HG03439 (cell line): ENCODE results near the gene ABCB8.

Experiments
- ATAC-seq: cut with Tn5 transposase; IDR thresholded peaks from one replicate; pipeline ENCODE4 v1.9.1; 2021; ENCODE audit warnings: mild to moderate bottlenecking, moderate library complexity; ENCODE audit not compliant: unreplicated experiment

The ABCB8 gene

DNA sequence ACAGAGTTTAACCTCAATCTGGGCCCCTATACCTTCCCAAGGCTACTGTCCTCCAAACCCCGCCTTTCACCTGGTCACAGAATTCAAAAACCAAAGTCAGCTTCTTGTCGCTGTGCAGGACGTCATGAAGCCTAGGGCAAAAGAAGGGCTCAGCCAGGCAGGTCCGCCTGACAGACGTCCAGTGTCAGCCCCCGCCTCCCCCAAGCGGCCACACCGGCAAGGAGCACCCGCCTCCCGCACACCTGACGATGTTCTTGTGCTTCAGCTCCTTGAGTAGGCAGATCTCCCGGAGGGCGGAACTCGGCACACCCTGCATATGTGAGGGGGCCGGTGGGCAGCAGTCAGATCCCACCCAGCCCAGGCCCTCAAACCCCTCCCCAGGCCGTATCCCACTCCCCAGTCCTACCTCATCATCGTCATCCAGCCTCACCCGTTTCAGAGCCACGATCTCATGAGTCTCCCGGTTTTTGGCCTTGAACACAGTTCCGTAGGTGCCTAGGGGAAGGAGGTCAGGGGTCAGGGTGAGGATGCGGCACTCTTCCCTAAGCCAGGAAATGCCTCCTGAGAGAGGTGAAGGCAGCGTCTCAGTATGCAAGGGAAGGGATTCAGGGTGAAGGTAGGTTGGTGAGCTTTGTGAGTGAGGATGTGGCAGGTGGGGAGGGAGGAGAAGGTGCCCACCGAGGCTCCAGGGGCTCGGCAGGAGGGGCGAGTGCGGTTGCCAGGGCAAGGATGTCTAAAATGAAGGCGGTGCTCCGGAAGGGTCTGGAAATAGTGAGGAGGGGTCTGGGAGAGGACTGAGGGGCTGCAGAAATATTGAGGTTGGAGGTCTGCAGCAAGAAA is 28.6 kb downstream of the ABCB8 start:
- ATAC-seq: no peak

GRCh38 chr7:151057506-151057988 is 29.3 kb downstream of the ABCB8 start, which contains the start of gene CDK5:
TSS of gene CDK5 (minus strand) at chr7:151057897. CDS start at chr7:151057848, 49 bp downstream.
- peak; percentile 7 for ATAC-seq

- ATAC-seq: peak; percentile 88
Observed at GRCh38 chr7:151057989-151058780, 29.9 kb downstream of the ABCB8 start.

GRCh38 chr7:151058781-151059366 is 30.6 kb downstream of the ABCB8 start:
- no peak for ATAC-seq

- peak; percentile 29 for ATAC-seq
Observed at GRCh38 chr7:151059367-151060112, 31.3 kb downstream of the ABCB8 start, which contains the start of gene SLC4A2. TSS of gene SLC4A2 (plus strand) at chr7:151059589. CDS start at chr7:151061988, 2,399 bp downstream.

GRCh38 chr7:151060113-151060415 is 31.8 kb downstream of the ABCB8 start:
- no peak for ATAC-seq

GRCh38 chr7:151060416-151061212 is 32.4 kb downstream of the ABCB8 start:
- no peak for ATAC-seq

DNA sequence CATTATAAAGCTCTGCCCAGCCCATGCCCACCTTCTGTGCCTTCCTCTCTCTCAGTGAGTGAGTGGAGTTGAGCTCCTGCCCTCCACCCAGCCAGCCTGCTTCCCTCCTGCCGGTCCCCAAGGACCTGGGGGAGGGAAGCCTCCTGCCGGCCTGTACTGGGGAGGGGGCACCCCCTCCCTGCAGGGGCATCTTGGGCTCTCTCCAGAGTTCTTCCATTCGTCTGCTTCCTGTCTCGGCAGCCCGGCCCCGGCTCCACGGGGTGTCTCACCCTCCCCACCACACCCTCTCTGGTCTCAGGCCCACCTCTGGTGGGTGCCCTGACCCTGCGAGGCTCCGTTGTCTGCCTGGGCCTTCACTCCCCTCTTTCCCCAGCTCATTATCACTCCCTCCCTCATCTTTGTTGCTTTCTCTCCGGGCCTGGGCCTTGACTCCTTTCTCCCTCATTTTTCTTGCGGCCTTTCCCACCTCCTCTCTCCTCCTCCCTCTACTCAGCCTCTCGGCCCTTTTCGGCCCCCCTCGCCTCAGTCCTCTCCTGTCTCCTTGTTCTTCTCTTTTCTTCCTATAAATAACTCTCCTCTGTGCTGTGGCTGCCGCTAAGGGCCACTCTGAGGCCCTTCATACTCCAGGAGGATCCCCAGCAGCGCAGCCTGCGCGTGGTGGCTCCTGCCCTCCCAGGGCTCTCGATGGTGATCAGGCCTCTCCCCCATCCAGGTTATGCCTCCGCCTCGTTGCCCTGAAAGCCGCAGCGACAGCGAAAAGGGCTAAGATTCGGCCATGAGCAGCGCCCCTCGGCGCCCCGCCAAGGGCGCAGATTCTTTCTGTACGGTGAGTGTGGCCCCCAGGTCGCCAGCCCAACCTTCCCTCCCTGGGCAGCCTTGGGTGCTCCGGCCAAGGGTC is 33.2 kb downstream of the ABCB8 start:
- no peak for ATAC-seq

GRCh38 chr7:151062111-151062398 is 33.8 kb downstream of the ABCB8 start:
- no peak for ATAC-seq

- no peak for ATAC-seq
Observed at GRCh38 chr7:151062399-151063211, 34.4 kb downstream of the ABCB8 start.

DNA sequence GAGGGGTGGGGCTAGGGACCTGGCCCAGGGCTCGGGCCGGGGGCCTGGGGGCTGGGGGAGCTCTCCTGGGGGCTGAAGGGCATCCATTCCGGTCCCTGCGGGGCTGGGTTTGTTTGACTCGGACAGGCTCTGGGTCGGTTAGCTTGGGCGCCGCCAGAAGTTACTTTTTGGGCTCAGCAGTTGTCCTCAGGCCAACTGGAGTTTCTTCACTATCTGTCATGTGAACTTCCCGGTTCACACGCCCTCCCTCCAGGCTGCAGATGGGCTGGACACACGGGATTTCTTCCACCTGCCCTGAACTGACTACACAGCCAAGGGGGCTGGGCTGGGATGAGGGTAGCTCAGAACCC is 34.9 kb downstream of the ABCB8 start:
- ATAC-seq: no peak

DNA sequence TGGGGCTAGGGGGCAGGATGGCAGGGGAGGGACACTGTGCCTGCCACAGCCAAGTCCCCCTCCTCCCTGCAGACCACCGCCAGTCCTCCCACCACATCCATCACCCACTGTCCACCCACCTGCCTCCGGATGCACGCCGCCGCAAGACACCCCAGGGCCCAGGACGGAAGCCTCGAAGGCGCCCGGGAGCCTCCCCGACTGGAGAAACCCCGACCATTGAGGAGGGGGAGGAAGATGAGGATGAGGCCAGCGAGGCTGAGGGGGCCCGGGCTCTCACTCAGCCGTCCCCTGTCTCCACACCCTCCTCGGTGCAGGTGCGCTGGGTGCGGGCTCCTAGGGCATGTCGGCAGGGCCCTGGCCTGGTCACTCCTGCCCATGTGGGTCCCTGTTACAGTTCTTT is 36.2 kb downstream of the ABCB8 start:
- no peak for ATAC-seq

- ATAC-seq: no peak
Observed at GRCh38 chr7:151064993-151065392, 36.7 kb downstream of the ABCB8 start.

DNA sequence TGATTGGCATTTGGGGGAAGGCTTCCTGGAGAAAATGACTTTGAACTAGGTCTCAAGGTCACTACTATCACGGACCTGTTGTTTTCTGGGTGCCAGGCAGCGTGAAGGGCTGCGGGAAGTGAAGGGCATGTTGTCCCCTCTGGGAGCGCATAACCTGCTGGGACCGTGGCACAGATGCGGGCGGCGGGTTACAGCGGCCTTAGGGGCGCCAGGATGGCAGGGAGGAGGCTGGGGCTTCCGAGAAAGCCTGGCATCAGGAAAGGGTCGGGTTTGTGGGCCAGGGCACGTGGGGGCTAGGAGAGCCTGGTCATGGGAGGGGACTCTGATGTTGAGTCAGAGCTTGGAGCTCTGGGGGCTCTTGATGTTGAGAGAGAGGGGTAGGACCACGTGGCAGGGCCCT is 37.3 kb downstream of the ABCB8 start:
- no peak for ATAC-seq

GRCh38 chr7:151066273-151066974 is 38.2 kb downstream of the ABCB8 start:
- no peak for ATAC-seq

DNA sequence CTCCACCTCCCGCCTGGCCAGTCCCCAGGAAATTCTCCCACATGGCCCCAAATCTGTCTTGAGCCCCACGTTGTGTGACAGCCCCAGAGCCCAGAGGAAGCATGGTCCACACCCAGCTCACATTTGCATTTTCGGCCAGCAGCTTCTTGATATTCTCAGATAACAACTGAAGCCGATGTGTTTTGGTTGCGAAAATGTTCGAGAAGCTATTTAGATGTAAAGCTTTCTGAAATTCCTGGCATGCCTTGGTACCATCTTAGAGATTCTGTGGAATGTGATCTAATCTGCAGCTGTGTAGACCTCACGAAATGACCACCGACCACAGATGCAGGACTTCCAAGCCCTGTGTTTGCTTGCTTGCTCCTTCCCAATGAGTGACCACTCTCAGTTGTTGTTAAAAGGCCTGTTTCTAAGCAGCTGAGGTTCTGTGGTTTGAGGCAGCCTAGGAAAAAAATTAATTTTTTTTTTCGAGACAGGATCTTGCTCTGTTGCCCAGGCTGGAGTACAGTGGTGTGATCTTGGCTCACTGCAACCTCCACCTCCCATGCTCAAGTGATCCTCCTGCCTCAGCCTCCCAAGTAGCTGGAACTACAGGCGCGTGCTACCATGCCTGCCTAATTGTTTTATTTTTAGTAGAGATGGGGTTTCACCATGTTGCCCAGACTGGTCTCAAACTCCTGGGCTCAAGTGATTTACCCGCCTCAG is 40.0 kb downstream of the ABCB8 start:
- no peak for ATAC-seq

GRCh38 chr7:151069841-151070573 is 41.8 kb downstream of the ABCB8 start:
- no peak for ATAC-seq
